OCI-LY1 (cell line): ENCODE data around the gene DDX4.
A peak's percentile ranks its signal among the peaks of the same experiment; 100 is the strongest.

Experiments used
- H2AFZ ChIP-seq: fragments of 200-600 bp; sonication (generic), shearing (Covaris generic); 2 replicates; pipeline ENCODE4 v1.6.0; 2014; ENCODE audit warnings: antibody characterized with exemption, mild to moderate bottlenecking, low read length
- H3F3A ChIP-seq: fragments of 200-600 bp; sonication (generic), shearing (Covaris generic); 2 replicates; pipeline ENCODE4 v1.6.0; 2014; ENCODE audit warnings: mild to moderate bottlenecking, antibody characterized with exemption, low read length, moderate library complexity; ENCODE audit not compliant: insufficient read depth
- H3K27ac ChIP-seq: fragments of 200-600 bp; sonication (generic); 2 replicates; pipeline ENCODE4 v1.5.1; 2014; ENCODE audit warnings: low read length, mixed run types, mild to moderate bottlenecking, low read depth; ENCODE audit not compliant: poor library complexity, severe bottlenecking
- H3K27me3 ChIP-seq: fragments of 200-600 bp; sonication (generic); 2 replicates; pipeline ENCODE4 v1.6.0; 2014; ENCODE audit warnings: antibody characterized with exemption, mild to moderate bottlenecking, low read length, moderate library complexity; ENCODE audit not compliant: insufficient read depth
- H3K36me3 ChIP-seq: fragments of 200-600 bp; sonication (generic); 2 replicates; pipeline ENCODE4 v1.6.1; 2014; ENCODE audit warnings: mild to moderate bottlenecking, antibody characterized with exemption, low read length, moderate library complexity, mixed read lengths; ENCODE audit not compliant: insufficient read depth
- H3K4me1 ChIP-seq: fragments of 200-600 bp; sonication (generic); 2 replicates; pipeline ENCODE4 v1.5.1; 2014; ENCODE audit warnings: mild to moderate bottlenecking, low read length, moderate library complexity; ENCODE audit not compliant: insufficient read depth, severe bottlenecking
- H3K4me2 ChIP-seq: fragments of 200-600 bp; sonication (generic), shearing (Covaris generic); 2 replicates; pipeline ENCODE4 v1.6.1; 2014; ENCODE audit warnings: low read length
- H3K4me3 ChIP-seq: fragments of 200-600 bp; sonication (generic); 2 replicates; pipeline ENCODE4 v1.5.1; 2014; ENCODE audit warnings: low read length, low read depth, mild to moderate bottlenecking, mixed read lengths; ENCODE audit not compliant: poor library complexity, severe bottlenecking
- H3K79me2 ChIP-seq: fragments of 200-600 bp; shearing (Covaris generic); 2 replicates; pipeline ENCODE4 v1.6.1; 2016; ENCODE audit warnings: mixed run types, low read length, mixed read lengths; ENCODE audit not compliant: insufficient read depth
- H3K9ac ChIP-seq: fragments of 200-600 bp; sonication (generic), shearing (Covaris generic); 2 replicates; pipeline ENCODE4 v1.6.1; 2014; ENCODE audit warnings: mild to moderate bottlenecking, low read length, mixed read lengths
- H3K9me2 ChIP-seq: fragments of 200-600 bp; sonication (generic), shearing (Covaris generic); 2 replicates; pipeline ENCODE4 v1.6.1; 2014; ENCODE audit warnings: low read depth, mild to moderate bottlenecking, low read length, mixed read lengths
- H3K9me3 ChIP-seq: fragments of 200-600 bp; shearing (Covaris generic); 2 replicates; pipeline ENCODE4 v1.6.1; 2014; ENCODE audit warnings: low read length, mixed read lengths
- H4K20me1 ChIP-seq: fragments of 200-600 bp; sonication (generic), shearing (Covaris generic); 2 replicates; pipeline ENCODE4 v1.6.0; 2016; ENCODE audit warnings: mild to moderate bottlenecking, low read length; ENCODE audit not compliant: insufficient read depth
- CTCF ChIP-seq: fragments of 200-600 bp; sonication (generic), shearing (Covaris generic); IDR thresholded peaks from 2 replicates; pipeline ENCODE4 v1.5.1; 2017; ENCODE audit warnings: mild to moderate bottlenecking, antibody characterized with exemption, low read length, moderate library complexity, mixed read lengths
- EZH2 ChIP-seq: fragments of 200-600 bp; sonication (generic), shearing (Covaris generic); IDR thresholded peaks from 2 replicates; pipeline ENCODE4 v1.8.0; 2017; ENCODE audit warnings: borderline replicate concordance, mixed run types, mild to moderate bottlenecking, antibody characterized with exemption, low read length, moderate library complexity, mixed read lengths

The DDX4 gene

GRCh38 chr5:55737793-55738192 lies at the start of gene DDX4:
Gene DDX4 (plus strand): TSS chr5:55738061. CDS start chr5:55738964, 903 bp downstream.
- Histone ChIP-seq H3K4me1 (no peaks in the 10 kb centered on the region), H3K36me3 (no peaks in the 10 kb centered on the region), H3K27ac (no peak within 1 kb of the TSS), H3K9me3 (no peaks in the 10 kb centered on the region), H3K79me2 (no peaks in the 10 kb centered on the region), H3K4me2 (no peak within 1 kb of the TSS), H4K20me1 (no peaks in the 10 kb centered on the region), H3K9me2 (no peaks in the 10 kb centered on the region), H3F3A (no peaks in the 10 kb centered on the region), H2AFZ (no peak within 1 kb of the TSS), H3K9ac (no peak within 1 kb of the TSS), H3K27me3 (no peaks in the 10 kb centered on the region), H3K4me3 (no peak within 1 kb of the TSS)
- TF ChIP-seq CTCF, result no peak
- no peak for TF ChIP-seq EZH2

DNA sequence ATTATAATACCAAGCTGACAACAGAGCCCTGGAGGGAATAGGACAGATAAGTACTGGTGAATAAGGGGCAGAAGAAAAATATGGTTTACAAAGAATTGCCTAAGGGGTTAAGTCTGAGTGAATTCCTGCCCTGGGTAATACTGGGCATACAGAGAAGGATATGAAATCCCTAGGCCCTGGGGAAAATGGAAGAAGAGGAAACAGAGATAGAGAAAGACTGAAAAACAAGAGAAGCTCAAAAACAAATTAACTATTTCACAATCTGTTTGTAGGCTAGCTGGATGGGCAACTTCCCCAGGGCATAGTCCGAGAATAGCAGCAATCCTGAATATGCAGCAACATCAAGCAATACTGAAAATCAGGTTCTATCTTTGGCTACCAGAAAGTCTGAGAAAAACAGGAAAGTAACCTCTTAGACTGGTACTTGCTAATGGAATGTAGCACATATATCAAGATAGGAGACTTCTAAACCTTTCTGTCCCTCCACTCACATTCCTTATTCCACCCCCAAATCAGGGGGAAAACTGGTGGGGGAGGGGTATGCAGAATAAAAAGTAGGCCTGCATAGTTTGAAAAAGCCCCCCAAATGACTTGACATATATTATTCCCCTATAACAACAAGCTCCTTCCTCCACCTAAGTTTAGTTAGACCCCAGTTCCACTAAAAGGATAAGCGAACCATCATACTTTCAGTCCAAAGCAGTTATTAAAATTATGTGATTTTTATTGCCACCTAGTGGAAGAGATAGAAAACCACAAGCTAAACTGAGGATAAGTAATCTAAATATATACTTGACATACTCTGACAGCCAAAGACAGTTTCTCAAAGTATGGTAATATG lies 46.4 kb upstream of the DDX4 start:
- H3K9ac ChIP-seq, result no peak overlapping the region
- H3K4me3 ChIP-seq, result no peak overlapping the region
- no peaks in the 10 kb centered on the region for H4K20me1 ChIP-seq
- H3K4me2 ChIP-seq, result no peak overlapping the region
- TF ChIP-seq EZH2 (no peak), CTCF (peak; percentile 73)
- no peaks in the 10 kb centered on the region for H3F3A ChIP-seq
- H3K4me1 ChIP-seq, result no peaks in the 10 kb centered on the region
- no peak overlapping the region for H2AFZ ChIP-seq
- no peaks in the 10 kb centered on the region for H3K79me2 ChIP-seq
- H3K9me3 ChIP-seq, result no peaks in the 10 kb centered on the region
- H3K9me2 ChIP-seq, result no peaks in the 10 kb centered on the region
- H3K27me3 ChIP-seq, result no peaks in the 10 kb centered on the region
- H3K36me3 ChIP-seq, result no peaks in the 10 kb centered on the region
- H3K27ac ChIP-seq, result no peak overlapping the region

- Histone ChIP-seq H3K4me2 (no peak overlapping the region), H3K27ac (no peak overlapping the region), H3K9ac (no peak overlapping the region), H2AFZ (no peak overlapping the region), H4K20me1 (no peaks in the 10 kb centered on the region), H3K9me3 (no peaks in the 10 kb centered on the region), H3K36me3 (peaks cover 2% of the 10 kb centered on the region), H3K27me3 (no peaks in the 10 kb centered on the region), H3K9me2 (no peaks in the 10 kb centered on the region), H3K4me1 (no peaks in the 10 kb centered on the region), H3K4me3 (no peak overlapping the region), H3K79me2 (no peaks in the 10 kb centered on the region), H3F3A (no peaks in the 10 kb centered on the region)
- TF ChIP-seq EZH2, result no peak
- TF ChIP-seq CTCF, result no peak
These were observed 45.8 kb upstream of the DDX4 start for GRCh38 chr5:55692106-55692417.
